MM.1S (cell line): ENCODE data around the gene CYP19A1.

Source experiments
- DNase-seq: peaks from one replicate; pipeline ENCODE4 v3.0.0-alpha.2; 2015
- H2AFZ ChIP-seq: fragments of 300-600 bp; sonication (generic); 2 replicates; pipeline ENCODE4 v1.6.0; 2016; ENCODE audit warnings: antibody characterized with exemption, low read length
- H3F3A ChIP-seq: fragments of 300-600 bp; sonication (generic); 2 replicates; pipeline ENCODE4 v1.6.1; 2016; ENCODE audit warnings: mild to moderate bottlenecking, antibody characterized with exemption, low read length, moderate library complexity, mixed read lengths; ENCODE audit not compliant: insufficient read depth
- H3K27ac ChIP-seq: fragments of 300-600 bp; sonication (generic); 2 replicates; pipeline ENCODE4 v1.5.1; 2016; ENCODE audit warnings: mild to moderate bottlenecking, low read length
- H3K27me3 ChIP-seq: fragments of 300-600 bp; sonication (generic); replicated peaks from 2 replicates; pipeline ENCODE4 v1.6.0; 2016; ENCODE audit warnings: low read length; ENCODE audit not compliant: insufficient read depth
- H3K36me3 ChIP-seq: fragments of 300-600 bp; sonication (generic); replicated peaks from 2 replicates; pipeline ENCODE4 v1.6.1; 2016; ENCODE audit warnings: mild to moderate bottlenecking, low read length, mixed read lengths; ENCODE audit not compliant: insufficient read depth
- H3K4me1 ChIP-seq: fragments of 300-600 bp; sonication (generic); 2 replicates; pipeline ENCODE4 v1.6.1; 2016; ENCODE audit warnings: low read length, mixed read lengths
- H3K4me2 ChIP-seq: fragments of 300-600 bp; sonication (generic); 2 replicates; pipeline ENCODE4 v1.6.0; 2016; ENCODE audit warnings: low read depth, low read length
- H3K4me3 ChIP-seq: fragments of 300-600 bp; sonication (generic); 2 replicates; pipeline ENCODE4 v1.5.1; 2016; ENCODE audit warnings: low read length, mixed read lengths
- H3K79me2 ChIP-seq: fragments of 300-600 bp; sonication (generic); 2 replicates; pipeline ENCODE4 v1.6.1; 2016; ENCODE audit warnings: mixed run types, low read length, mixed read lengths
- H3K9ac ChIP-seq: fragments of 300-600 bp; sonication (generic); 2 replicates; pipeline ENCODE4 v1.6.1; 2016; ENCODE audit warnings: low read length, mixed read lengths
- H3K9me2 ChIP-seq: fragments of 300-600 bp; sonication (generic); replicated peaks from 2 replicates; pipeline ENCODE4 v1.6.1; 2016; ENCODE audit warnings: mild to moderate bottlenecking, low read length, mixed read lengths; ENCODE audit not compliant: insufficient read depth
- H3K9me3 ChIP-seq: fragments of 300-600 bp; sonication (generic); replicated peaks from 2 replicates; pipeline ENCODE4 v1.6.1; 2016; ENCODE audit warnings: mild to moderate bottlenecking, low read length, mixed read lengths; ENCODE audit not compliant: insufficient read depth
- H4K20me1 ChIP-seq: fragments of 300-600 bp; sonication (generic); 2 replicates; pipeline ENCODE4 v1.6.1; 2016; ENCODE audit warnings: mild to moderate bottlenecking, low read length, moderate library complexity, mixed read lengths; ENCODE audit not compliant: insufficient read depth
- EZH2 ChIP-seq: fragments of 300-600 bp; sonication (generic); optimal IDR thresholded peaks from 2 replicates; pipeline ENCODE3; 2017; ENCODE audit warnings: low read depth, mild to moderate bottlenecking, antibody characterized with exemption, low read length, mixed read lengths
- EZH2phosphoT487 ChIP-seq: fragments of 300-600 bp; sonication (generic); IDR thresholded peaks from 2 replicates; pipeline ENCODE4 v1.6.1; 2018; ENCODE audit warnings: antibody characterized with exemption, low read length
- TF ChIP-seq, protein P1 (sequence below): fragments of 300-600 bp; sonication (generic); IDR thresholded peaks from 2 replicates; pipeline ENCODE4 v1.5.1; 2016; ENCODE audit warnings: antibody characterized with exemption, low read length, mixed read lengths

The CYP19A1 gene

DNA sequence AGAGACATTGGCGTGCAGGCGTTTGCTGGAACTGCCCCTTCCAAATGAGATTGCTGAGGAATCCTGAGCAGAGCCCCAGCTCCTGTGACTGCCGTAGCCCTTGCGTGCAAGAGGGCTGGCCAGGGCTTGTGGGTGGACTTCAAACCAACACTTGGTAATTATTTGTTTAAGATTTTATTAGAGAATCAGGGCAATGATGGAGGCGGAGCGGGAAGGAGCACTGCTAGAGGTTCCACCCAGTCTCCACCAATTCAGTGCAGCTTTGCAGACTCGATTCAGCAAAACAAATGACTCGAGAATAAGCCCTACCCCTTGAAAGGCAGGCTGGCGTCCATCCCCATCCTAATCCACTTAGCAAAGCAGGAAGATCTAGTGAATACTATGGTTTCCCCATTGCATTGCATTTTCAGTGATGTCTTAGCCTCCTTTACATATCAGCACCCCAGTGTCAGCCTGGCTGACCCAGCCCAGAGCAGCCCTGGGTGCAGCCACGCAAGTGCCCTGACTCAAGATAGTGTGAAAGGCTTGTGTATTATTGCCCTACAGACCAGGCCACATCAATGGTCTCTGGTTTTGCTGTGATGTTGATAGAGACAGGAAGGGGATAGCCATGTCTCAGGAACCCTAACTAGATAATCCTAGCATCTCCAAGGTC, 29.1 kb upstream of the CYP19A1 start:
- Histone ChIP-seq H3K9ac (no peak overlapping the region), H3K4me3 (no peak overlapping the region), H3K9me3 (no peaks in the 10 kb centered on the region), H3K27me3 (no peaks in the 10 kb centered on the region), H3K4me1 (no peaks in the 10 kb centered on the region), H3F3A (no peaks in the 10 kb centered on the region), H3K36me3 (no peaks in the 10 kb centered on the region), H3K27ac (no peak overlapping the region), H3K9me2 (no peaks in the 10 kb centered on the region), H2AFZ (no peak overlapping the region), H4K20me1 (no peaks in the 10 kb centered on the region), H3K4me2 (no peak overlapping the region), H3K79me2 (no peaks in the 10 kb centered on the region)
- TF ChIP-seq EZH2phosphoT487, result no peak
- TF ChIP-seq, protein P1, sequence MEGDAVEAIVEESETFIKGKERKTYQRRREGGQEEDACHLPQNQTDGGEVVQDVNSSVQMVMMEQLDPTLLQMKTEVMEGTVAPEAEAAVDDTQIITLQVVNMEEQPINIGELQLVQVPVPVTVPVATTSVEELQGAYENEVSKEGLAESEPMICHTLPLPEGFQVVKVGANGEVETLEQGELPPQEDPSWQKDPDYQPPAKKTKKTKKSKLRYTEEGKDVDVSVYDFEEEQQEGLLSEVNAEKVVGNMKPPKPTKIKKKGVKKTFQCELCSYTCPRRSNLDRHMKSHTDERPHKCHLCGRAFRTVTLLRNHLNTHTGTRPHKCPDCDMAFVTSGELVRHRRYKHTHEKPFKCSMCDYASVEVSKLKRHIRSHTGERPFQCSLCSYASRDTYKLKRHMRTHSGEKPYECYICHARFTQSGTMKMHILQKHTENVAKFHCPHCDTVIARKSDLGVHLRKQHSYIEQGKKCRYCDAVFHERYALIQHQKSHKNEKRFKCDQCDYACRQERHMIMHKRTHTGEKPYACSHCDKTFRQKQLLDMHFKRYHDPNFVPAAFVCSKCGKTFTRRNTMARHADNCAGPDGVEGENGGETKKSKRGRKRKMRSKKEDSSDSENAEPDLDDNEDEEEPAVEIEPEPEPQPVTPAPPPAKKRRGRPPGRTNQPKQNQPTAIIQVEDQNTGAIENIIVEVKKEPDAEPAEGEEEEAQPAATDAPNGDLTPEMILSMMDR, result no peak
- no peak for TF ChIP-seq EZH2
- DNase-seq, result no peak

DNA sequence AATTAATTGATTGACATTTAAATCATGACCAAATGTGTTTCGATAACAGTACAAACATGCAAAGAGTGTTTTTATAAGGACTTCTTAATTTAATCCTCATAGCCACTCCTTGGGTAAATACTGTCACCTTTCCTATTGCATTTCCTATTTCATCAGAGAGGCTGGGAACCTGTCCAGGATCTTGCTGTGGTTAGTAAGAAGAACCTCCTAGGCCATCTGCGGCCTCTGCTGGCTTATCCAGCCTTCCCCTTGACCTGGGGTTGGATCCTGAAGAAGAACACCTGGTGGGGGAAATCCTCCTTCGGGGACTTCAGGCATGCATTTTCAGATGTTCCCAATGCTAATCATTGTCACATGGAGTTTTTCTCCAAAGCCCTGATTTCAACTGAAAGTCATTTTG, 28.5 kb upstream of the CYP19A1 start:
- no peak overlapping the region for H3K4me2 ChIP-seq
- H3K4me3 ChIP-seq, result no peak overlapping the region
- H3K9ac ChIP-seq, result no peak overlapping the region
- no peaks in the 10 kb centered on the region for H3K4me1 ChIP-seq
- TF ChIP-seq EZH2, result no peak
- no peaks in the 10 kb centered on the region for H3K36me3 ChIP-seq
- no peaks in the 10 kb centered on the region for H3K9me3 ChIP-seq
- H3F3A ChIP-seq, result no peaks in the 10 kb centered on the region
- no peak overlapping the region for H3K27ac ChIP-seq
- H3K27me3 ChIP-seq, result no peaks in the 10 kb centered on the region
- H3K9me2 ChIP-seq, result no peaks in the 10 kb centered on the region
- H3K79me2 ChIP-seq, result no peaks in the 10 kb centered on the region
- H4K20me1 ChIP-seq, result no peaks in the 10 kb centered on the region
- no peak for DNase-seq
- H2AFZ ChIP-seq, result no peak overlapping the region

DNA sequence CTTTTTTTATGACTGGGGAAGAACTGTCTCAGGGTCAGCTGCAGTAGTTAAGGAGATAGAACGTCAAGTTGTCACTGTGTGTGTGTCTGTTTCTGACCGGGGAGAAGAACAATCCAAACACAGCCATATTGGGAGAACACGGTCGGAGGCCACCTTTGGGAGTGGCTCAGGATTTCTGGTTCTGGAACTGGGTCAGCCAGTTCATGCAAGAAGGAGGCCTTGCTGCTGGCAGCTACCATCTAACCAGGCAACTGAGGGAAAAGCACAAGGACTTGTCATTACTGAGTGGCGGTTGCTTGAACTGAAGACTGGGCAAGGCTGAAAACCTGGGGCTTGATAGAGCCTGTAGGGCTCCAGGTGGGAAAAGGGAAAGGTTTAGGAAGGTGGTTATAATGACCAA, 27.7 kb upstream of the CYP19A1 start:
- Histone ChIP-seq H4K20me1 (no peaks in the 10 kb centered on the region), H3K36me3 (no peaks in the 10 kb centered on the region), H3K27me3 (no peaks in the 10 kb centered on the region), H2AFZ (no peak overlapping the region), H3K4me2 (no peak overlapping the region), H3K9ac (no peak overlapping the region), H3K9me2 (no peaks in the 10 kb centered on the region), H3F3A (no peaks in the 10 kb centered on the region), H3K9me3 (no peaks in the 10 kb centered on the region), H3K27ac (no peak overlapping the region), H3K79me2 (no peaks in the 10 kb centered on the region), H3K4me3 (no peak overlapping the region), H3K4me1 (no peaks in the 10 kb centered on the region)
- TF ChIP-seq, protein P1, result no peak
- TF ChIP-seq EZH2phosphoT487 (no peak), EZH2 (no peak)
- DNase-seq, result no peak

DNA sequence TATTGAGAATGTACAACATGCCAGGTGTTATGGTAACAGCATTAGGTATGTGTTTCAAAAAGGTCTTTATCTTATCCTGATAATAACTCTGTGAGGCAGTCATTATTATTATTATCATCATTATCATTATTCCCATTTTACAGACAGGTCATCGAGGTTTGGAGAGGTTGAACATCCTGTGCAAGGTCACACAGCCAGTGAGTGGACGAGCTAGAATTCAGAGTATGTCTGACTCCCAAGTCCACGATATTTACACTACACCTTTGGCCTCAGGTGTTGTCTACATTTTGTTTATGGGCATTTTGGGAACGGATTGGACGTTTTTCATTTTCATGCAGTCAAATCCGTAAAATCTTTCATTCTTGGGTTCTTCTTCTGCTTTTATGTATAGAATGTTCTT, 27.0 kb upstream of the CYP19A1 start:
- Histone ChIP-seq H2AFZ (no peak overlapping the region), H4K20me1 (no peaks in the 10 kb centered on the region), H3K27ac (no peak overlapping the region), H3F3A (no peaks in the 10 kb centered on the region), H3K36me3 (no peaks in the 10 kb centered on the region), H3K27me3 (no peaks in the 10 kb centered on the region), H3K9me2 (no peaks in the 10 kb centered on the region), H3K9ac (no peak overlapping the region), H3K9me3 (no peaks in the 10 kb centered on the region), H3K79me2 (no peaks in the 10 kb centered on the region), H3K4me1 (no peaks in the 10 kb centered on the region), H3K4me2 (no peak overlapping the region), H3K4me3 (no peak overlapping the region)
- TF ChIP-seq EZH2, result no peak
- TF ChIP-seq, protein P1, result no peak
- no peak for TF ChIP-seq EZH2phosphoT487
- no peak for DNase-seq
